Hypothalamus (tissue), 51 donors: Measurements from ENCODE around the gene ADCY3.

Experiments
- DNase-seq, 51 donors: peaks; one replicate each; lab custom pipeline; 2025; lab: John Stamatoyannopoulos, UW

The ADCY3 gene

DNA sequence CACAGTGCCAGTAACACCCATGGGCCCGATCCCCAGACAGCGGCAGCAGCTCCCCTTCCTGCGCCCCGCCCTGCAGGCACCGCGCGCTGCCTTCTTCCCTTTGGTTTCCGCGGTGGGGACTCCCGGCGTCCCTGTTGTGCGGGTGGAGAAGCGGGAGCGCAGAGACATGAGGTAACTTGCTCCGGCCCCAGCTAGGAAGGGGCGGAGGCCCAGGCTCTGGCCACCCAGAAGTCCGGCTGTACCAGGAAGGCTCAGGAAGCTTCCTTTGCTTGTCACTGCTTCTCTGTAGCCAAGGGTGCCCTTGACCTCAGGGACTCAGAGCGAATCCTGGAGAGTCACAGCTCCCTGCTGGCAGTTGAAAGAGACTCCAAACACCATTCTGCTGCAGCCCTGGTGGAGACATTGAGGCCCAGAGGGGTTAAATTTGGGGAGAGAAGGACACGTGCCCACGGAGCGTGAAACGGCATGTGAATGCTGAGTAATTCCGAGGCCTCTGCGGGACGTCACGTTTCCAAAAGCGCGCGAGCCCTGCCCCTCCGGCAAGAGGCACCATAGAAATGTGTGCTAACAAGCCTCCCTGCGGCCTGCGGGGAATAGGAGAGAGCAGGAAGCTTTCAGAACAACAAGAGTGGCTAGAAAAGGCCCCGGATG, 6.7 kb upstream of the ADCY3 start:
- DNase-seq = peak in 6 of 51 donors; percentile 10 to 40 (median 29)

DNA sequence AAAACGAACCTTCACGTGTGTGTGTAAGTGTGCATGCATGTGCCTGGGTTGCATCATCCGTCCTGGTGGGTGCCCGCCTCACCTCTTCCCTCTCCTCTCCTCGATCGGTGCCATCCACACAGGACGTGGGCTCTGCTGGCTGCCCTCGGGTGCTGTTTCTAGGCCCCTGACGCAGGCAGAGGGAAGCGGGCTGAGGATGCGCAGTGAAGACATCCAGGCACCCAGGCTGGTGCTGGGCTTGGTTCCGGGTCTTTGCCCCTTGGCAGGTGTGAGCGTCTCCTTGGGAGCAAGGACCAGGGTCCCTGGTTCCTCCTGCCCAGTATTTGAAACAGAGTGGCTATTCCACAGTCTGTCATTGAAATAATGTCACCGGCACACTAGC, 6.2 kb upstream of the ADCY3 start:
- no peak for DNase-seq

DNA sequence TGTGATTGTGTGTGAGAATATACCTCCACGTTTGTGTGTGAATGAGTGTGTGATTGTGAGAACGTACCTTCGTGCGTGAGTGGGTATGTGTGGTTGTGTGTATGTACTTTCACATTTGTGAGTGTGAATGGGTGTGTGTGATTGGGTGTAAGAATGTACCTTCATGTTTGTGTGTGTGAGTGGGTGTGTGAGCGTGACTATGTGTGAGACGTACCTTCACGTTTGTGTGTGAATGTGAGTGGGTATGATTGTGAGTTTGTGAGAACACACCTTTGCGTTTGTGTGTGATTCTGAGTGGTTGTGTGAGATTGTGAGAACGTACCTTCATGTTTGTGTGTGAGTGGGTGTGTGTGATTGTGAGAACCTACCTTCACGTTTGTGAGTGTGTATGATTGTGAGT, 5.8 kb upstream of the ADCY3 start:
- no peak for DNase-seq

DNA sequence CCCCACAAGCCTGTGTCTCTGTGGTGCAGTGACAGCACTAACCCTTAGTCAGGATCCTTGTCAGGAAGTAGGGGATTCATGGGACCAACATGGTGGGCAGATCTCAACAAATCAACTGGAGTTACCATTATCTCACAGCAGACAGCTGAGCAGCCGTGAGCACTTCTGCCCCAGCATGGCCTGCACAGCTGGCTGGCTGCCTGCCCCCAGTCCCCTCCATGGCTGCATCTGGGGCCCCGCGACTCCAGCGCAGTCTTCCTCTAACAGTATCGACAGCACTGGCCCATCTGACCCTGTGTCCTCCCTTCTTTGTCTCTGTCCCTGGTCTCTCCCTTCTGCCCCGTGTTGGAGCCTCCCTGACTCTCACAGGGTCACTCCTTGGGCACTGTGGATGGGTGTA, 4.7 kb upstream of the ADCY3 start:
- DNase-seq = no peak

DNA sequence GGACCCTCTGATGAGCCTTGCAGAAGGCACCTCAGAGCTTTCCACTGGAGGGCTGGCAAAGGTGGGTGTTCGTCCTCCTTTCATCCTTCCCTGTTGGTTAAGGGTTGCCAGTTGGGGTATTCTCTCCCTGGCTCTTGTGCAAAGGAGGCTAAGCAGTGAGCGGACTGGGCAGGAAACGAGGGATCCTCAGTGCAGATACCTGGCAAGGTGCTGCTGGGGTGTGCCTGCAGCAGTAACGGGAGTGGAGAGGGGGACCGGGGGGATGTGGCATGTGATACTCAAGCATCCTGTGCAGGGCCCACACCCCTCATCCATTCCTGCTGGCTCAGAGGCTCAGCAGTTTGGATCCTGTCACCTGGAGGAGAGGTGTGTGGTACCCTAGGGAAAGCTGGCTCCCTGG, 4.2 kb upstream of the ADCY3 start:
- DNase-seq = no peak

DNA sequence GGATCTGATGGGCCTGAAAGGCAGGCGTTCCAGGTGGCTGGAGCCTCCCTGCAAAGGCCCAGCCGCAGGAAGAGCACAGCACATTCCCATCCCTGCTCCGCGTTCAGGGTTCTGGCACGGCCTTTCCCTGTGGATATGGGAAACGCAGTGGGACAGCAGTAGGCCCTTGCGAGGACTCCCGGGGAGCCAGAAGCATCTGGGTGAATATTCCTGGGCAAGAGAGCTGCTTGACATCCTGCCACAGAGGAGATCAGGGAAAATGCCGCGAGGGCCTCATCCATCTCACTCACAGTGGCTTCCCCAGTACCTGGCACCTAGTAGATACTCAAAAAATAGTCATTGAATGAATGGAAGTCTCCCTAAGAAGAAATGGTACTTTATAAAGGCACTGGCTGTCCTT, 3.1 kb upstream of the ADCY3 start:
- no peak for DNase-seq

DNA sequence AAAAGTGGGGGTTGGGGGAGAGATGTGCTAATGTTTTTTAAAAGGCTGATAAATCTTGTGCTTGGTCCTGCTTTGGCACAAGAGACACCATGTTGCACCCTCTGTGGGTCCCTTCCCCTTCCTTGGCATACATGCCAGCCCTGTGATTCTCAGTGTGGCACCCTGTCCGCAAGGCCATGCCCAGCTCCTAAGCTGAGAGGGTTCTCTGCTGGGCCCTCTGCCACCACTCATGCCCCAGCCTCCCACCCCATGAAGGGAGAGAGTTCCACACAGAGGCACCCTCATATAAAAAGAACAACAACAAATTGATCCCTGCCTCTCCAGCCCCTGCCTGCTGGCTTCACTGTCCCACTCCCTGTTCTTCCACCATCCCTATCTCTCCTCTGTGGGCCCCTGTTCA, 2.5 kb upstream of the ADCY3 start:
- DNase-seq = no peak

DNA sequence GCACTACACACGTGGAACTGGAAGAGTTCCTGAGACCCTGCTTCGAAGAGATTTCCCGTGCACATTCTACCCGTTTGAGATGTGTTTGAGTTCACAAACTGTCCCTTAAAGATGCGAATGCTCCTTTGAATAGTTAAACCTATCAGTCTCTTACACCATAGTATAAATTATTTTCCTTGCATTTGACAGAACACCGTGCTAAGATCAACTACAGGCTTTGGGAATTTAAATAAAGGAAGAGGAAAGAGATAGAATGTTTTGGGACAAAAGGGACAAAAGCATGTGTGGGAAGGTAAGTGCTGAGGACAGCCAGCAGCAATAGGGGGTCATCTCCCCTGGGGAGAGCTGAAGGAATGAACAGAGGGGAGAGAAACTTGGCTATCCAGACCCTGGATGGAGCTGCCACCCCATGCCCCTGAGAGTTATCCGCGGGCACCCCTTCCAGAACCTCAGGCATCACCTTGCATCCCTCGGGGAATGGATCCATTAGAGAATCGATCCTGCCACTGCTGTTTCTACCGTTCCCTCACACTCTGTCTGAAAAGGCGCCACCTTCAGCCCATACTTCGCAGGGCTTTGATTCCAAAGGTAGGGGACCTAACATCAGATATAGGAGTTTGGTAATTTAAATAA, 888 bp upstream of the ADCY3 start:
- DNase-seq = no peak

DNA sequence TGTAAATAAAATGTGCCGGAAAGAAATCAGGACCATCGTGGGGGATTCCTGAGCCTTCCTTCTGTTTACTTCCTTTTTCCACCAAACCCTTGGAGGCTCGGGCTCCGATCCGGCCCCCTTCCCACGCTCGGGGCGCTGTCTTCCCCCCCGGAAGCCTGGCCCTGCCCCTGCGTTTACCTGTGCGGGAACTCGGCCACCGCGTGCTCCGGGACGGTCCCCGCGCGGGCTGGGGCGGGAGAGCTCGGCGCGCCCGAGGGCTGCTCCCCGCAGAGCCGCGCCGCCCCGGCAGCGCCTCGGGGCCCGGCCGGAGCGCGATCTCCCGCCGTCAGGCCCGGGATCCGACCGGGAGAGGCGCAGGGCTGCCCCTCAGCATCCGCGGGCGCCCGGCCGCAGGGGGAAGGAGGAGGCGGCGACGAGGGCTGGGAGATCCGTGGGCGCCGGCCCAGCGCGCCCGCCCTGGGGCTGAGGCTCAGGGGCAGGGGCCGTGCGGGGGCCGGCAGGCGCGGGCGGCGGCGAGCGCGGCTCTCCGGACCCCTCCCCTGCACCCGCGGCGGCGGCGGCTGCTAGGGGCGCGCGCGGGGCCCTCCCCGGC, 435 bp downstream of the ADCY3 start:
- DNase-seq = peak in 2 of 51 donors; percentile 29 to 50

DNA sequence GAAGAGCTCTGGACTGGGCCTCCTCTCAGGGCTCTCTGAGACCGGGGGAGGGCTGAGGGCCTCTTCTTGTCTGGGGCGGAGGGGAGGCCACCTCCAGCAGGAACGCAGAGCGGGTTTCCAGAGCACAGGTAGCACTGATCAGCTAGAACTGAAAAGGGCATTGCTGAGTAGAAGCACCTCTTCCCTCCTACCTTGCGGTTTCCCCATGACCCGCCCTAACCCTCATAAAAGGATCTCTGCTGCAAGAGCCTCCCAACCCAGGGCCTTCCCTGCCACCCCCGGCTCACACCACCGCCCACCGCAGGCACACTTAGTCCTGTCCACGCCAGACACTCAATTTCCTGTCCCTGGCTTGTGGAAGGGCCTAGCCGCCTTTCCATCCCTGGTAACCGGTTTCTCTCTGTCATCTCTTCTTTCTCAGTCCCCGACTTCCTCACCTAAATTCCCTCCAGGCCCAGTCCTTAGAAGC, 966 bp downstream of the ADCY3 start:
- peak in 1 of 51 donors; percentile 29 for DNase-seq

DNA sequence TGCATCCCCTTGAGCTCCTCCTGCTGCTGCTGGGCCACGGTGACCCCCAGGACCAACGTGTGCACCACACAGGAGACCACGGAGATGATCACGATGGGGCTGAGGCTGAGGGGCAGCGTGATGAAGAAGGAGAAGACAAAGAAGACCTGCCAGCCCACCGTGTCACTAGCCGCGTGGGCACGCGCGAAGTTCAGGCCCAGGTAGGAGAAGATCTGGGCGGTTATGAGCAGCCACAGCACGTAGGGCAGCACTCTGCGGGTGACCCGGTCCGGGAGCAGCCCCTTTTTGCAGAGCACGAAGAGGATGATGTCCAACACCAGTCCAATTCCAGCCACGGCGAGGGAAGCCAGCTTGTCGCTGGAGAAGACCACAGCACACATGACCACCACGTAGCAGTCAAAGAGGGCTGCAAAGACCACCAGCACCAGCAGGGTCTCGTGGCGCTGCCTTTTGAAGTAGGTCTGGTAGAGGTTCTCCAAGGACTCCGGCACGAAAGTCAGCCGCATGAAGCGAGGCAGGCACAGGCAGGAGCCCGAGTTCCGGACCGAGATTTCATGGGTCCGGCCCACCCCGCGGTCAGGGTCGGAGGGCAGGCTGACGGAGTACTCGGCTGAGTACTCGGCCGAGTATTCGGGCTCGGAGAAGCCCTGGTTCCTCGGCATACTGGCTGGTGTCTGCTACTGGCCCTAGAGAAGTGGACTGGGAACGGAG, 1.6 kb downstream of the ADCY3 start:
- no peak for DNase-seq

DNA sequence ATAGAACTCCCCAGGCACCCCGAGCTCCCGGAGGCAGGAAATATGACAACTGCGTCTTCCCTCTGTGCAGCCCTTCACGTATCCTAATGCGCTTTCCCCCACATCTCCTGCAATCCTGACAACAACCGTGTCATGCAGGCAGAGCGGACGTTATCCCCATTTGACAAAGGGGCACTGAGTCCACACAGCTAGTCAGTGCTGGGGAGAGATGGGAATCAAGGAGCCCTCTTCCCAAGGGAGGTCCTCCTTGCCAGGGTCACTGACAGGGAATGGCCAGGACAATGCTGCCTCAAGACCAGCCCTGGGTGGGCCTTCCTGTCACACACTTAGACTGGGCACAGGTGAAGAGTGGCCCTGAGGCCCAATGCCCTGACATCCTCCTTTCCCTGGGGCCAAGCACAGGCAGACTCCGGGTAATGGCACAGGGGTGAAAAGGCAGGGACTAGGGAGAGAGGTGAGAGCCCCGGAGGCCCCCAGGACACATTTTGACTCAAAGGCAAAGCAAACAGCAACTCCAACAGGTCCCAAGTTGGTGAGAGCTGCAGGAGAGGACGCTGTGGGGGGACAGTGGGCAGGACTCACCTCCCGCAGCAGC, 2.2 kb downstream of the ADCY3 start:
- DNase-seq = no peak

DNA sequence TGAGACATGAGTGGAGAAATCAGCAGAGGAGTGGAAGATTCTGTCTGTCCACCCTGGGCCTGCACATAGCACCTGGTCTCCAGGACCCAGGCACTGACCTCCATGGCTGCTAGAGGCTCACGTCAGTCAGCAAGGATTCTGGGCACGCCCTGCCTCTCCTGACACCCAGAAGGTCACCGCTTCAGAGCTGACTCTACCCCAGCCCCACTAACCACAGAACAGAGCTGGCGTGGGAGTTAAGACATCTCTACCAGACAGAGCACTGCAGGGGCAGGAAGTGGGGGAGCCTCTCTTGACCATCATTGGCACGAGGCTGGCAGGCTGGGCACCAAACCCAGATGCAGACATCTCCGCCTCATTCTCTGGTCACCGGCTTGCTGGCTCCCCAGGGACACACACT, 3.0 kb downstream of the ADCY3 start:
- no peak for DNase-seq

DNA sequence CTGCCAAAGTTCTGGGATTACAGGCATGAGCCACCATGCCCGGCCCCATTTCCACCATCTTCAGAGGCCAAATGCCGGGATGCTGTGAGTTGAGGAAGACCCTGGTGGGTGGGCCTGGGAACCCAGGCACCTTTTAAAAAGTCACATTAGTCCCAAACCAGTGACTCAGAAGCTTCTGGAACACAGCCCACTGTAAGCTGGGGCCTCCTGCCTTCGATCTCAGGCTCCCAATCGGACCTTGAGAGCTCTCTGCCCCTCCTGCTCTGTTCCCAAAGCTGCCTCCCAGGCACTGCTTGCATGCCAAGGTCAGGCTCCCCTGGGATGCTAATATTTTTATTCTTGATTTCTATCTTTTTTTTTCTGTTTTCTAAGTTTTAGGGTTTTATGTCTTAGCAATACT, 4.2 kb downstream of the ADCY3 start:
- no peak for DNase-seq

DNA sequence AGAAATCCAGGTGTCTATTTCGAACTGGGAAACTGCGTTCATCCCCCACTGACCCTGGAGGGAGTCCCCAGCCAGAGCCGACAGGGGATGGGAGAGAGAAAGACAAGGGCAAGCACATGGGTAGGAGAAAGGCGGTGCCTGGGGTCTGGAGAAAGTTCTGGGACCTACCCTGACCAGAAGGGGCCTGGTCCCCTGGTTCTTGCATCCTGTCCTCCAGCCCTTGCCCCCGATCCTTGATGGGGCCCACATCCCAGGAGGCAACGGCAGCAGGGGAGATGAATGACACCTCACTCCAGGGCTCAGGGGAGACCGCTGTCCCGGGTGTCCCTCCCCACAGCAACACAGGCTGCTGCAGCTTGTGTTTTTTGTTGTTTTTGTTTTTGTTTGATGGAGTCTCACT, 4.9 kb downstream of the ADCY3 start:
- no peak for DNase-seq

DNA sequence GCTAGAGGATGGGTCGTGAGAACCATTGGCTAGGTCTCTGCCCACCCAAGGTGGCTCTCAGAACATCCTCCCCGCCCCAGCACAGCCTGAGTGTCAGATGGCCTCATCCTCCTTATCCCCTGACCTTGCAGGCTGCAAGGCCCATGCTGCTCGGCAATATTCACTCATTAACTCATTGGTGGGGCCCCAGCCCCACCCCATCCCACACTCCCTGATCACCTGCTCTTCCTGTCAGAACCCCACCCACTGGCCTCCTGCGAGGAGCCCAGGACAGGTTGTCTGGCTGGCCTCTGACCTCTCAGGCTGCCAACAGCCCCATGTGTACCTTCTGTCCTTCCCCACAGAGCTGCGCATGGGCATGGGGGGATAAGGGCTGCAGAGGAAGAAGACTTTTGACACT, 5.3 kb downstream of the ADCY3 start:
- DNase-seq = no peak

DNA sequence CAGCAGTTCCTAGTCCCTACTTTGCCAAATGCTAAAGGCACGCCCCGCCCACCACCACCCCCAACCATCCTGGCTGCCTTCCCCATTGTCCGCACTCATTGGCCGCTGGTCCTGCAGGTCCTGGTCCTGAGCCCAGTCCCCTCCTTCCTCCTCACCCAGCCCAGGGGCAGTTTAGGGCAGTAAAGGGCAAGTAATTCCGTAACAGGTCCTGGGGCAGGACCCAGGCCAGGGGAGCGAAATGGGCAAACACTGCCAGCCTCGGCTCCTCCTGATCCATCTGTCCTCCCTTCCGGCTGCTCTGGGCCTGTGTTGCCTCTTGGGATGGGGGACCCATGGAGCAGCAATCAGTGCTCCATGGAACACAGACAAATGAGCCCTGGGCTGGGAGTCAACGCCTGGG, 6.1 kb downstream of the ADCY3 start:
- peak in 7 of 51 donors; percentile 9 to 46 (median 19) for DNase-seq

DNA sequence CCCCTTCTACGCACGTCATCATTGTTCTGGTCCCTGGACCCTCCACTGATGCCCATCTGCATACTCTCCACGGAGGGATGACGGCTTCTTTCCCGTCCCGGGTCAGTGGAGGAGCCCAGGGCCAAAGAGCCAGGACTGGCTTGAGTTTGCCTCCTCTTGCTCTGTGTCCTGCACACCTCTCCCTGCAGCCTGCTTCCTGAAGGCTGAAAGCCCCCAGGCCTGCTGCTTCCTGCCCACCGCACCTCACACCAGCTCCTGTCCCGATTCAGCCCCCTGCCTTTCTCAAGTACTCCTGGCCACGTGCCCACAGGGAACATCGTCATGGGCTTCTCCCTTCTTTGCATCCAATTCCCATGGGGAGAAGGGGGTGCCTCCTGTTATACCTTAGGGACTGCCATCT, 7.1 kb downstream of the ADCY3 start:
- DNase-seq = no peak

DNA sequence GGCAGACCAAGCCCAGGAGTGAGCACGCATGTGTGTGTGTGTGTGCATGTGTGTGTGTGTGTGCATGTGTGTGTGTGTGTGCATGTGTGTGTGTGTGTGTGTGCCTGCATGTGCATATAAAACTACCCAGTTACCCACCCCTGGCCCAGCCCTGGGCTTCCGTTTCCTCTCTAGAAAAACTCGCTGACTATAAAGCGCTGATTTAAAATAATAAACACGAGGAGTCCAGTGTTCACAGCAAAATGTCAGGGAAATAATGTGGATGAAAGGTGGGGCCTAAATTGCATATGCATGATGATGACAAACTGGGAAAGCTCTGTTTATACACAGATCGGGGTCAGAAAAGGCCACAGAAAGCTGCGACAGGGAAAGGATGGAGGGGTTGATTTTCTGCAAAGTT, 7.5 kb downstream of the ADCY3 start:
- no peak for DNase-seq

DNA sequence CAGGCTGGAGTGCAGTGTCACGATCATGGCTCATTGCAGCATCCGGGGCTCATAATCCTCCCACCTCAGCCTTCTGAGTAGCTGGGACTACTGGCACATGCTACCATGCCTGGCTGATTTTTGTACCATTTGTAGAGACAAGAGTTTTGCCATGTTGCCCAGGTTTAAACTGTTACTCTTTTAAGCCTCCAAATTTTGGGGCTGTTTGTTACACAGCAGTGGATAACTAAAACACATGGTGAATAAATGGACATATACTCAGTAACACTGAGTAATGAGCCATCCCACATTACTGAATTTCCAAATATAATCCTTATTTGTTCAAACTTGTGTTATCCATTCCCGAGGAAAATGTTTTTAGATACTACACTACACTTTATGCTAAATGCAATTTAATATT, 9.8 kb downstream of the ADCY3 start:
- no peak for DNase-seq

DNA sequence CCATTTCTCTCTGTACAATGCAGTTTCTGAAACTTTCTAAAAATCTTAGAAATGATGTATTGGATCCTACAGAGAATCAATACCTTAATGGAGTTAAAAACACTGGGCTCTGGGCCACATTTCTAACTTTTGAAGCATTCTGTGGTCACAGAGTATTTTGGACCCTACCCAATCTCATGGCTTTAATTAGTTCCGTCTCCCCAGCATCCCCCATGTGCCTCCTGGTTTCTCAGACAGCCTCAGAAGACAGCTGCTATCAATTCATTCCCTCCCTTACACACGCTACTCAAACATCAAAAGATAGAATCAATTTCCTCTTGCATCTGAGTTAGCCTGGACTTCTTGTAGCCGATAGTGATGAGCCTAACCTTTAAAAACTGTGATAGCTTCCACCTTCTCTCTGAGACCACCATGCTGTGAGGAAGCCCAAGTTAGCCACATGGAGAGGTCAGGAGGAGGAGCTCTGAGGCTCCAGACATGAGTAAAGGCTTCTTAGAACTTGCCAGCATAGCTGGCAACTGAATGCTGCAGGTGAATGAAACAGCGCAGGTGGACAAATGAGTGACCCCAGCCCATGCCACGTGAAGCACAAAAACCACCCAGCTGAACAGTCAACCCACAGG, 10.4 kb downstream of the ADCY3 start:
- no peak for DNase-seq
